GM12878 (cell line): Measurements from ENCODE around the gene SLC24A3.

Experiments
- BHLHE40 ChIP-seq, 2 experiments: fragments of 450-650 bp in 1 of 2; IDR thresholded peaks; 2 replicates each; pipeline ENCODE4 v1.6.1; 2011 to 2017; ENCODE audit warnings: low read depth in 2 of 2, borderline replicate concordance in 1 of 2, improper control_type of control experiment in 1 of 2, low read length in 1 of 2, mild to moderate bottlenecking in 1 of 2
- CTCF ChIP-seq, 3 experiments: IDR thresholded peaks in 2 of 3; conservative IDR thresholded peaks in 1 of 3; 2 replicates each; pipeline ENCODE4 v1.5.1; 2011; ENCODE audit warnings: low read depth in 3 of 3, low read length in 3 of 3, mild to moderate bottlenecking in 3 of 3, control low read depth in 2 of 3, moderate library complexity in 2 of 3, inconsistent platforms in 1 of 3, mixed read lengths in 1 of 3; ENCODE audit not compliant: control insufficient read depth in 2 of 3, insufficient read depth in 1 of 3; ENCODE audit errors: extremely low read depth in 1 of 3
- DPF2 ChIP-seq: fragments of 450-650 bp; IDR thresholded peaks from 2 replicates; pipeline ENCODE4 v1.6.1; 2017; ENCODE audit warnings: mild to moderate bottlenecking
- HDAC2 ChIP-seq: fragments of 200-600 bp; sonication (generic); IDR thresholded peaks from 2 replicates; pipeline ENCODE4 v1.6.1; 2017
- PBX3 ChIP-seq: IDR thresholded peaks from 2 replicates; pipeline ENCODE4 v1.6.1; 2011; ENCODE audit warnings: mild to moderate bottlenecking, low read depth, low read length, moderate library complexity; ENCODE audit not compliant: insufficient replicate concordance
- POLR2A ChIP-seq: IDR thresholded peaks from 2 replicates; pipeline ENCODE4 v1.6.1; 2011; ENCODE audit warnings: low read depth, mild to moderate bottlenecking, low read length
- PRDM15 ChIP-seq: fragments of 450-650 bp; formaldehyde crosslinking; IDR thresholded peaks from 2 replicates; pipeline ENCODE4 v1.4.0; 2020; ENCODE audit warnings: mild to moderate bottlenecking, moderate library complexity
- RAD21 ChIP-seq: IDR thresholded peaks from 2 replicates; pipeline ENCODE4 v1.6.1; 2011; ENCODE audit warnings: mild to moderate bottlenecking, low read depth, low read length, moderate library complexity; ENCODE audit not compliant: insufficient read depth
- SP1 ChIP-seq: IDR thresholded peaks from one replicate; pipeline ENCODE4 v1.6.1; 2011; ENCODE audit warnings: low read depth, low read length
- ZBTB40 ChIP-seq: fragments of 450-650 bp; IDR thresholded peaks from 2 replicates; pipeline ENCODE4 v1.6.1; 2016; ENCODE audit warnings: mild to moderate bottlenecking, moderate library complexity, borderline replicate concordance
- TF ChIP-seq, protein P1 (sequence below): fragments of 450-650 bp; IDR thresholded peaks from 2 replicates; pipeline ENCODE4 v1.6.1; 2017; ENCODE audit warnings: borderline replicate concordance

GRCh38 chr20:19770375-19770774, 557.9 kb downstream of the SLC24A3 start:
- TF ChIP-seq SP1 (no peak), PRDM15 (CRISPR knock-in tag) (no peak), ZBTB40 (no peak), CTCF (IDR thresholded peaks at IDR 0.05 in 2 of 3, conservative IDR thresholded peaks at IDR 0.05 in 1 of 3; ENCODE audit: control insufficient read depth in 2 of 3, extremely low read depth in 1 of 3, insufficient read depth in 1 of 3, low read depth in 3 of 3, low read length in 3 of 3) (no peak), BHLHE40 (IDR thresholded peaks at IDR 0.05; ENCODE audit: borderline replicate concordance in 1 of 2, low read depth in 2 of 2, low read length in 1 of 2) (no peak), RAD21 (no peak), HDAC2 (no peak), PBX3 (no peak), POLR2A (no peak), DPF2 (no peak)
- TF ChIP-seq, protein P1, sequence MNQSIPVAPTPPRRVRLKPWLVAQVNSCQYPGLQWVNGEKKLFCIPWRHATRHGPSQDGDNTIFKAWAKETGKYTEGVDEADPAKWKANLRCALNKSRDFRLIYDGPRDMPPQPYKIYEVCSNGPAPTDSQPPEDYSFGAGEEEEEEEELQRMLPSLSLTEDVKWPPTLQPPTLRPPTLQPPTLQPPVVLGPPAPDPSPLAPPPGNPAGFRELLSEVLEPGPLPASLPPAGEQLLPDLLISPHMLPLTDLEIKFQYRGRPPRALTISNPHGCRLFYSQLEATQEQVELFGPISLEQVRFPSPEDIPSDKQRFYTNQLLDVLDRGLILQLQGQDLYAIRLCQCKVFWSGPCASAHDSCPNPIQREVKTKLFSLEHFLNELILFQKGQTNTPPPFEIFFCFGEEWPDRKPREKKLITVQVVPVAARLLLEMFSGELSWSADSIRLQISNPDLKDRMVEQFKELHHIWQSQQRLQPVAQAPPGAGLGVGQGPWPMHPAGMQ = no peak
